Measurements from ENCODE around the gene CMTM4. TPM values are rescaled to one million over a fixed set of nuclear protein-coding genes. Genes with fewer than 3 reads are reported as not detected.

Gene CMTM4
- total and polyA plus RNA-seq, 7 donors = 6.1 to 65.1 (median 12.5) TPM

DNA sequence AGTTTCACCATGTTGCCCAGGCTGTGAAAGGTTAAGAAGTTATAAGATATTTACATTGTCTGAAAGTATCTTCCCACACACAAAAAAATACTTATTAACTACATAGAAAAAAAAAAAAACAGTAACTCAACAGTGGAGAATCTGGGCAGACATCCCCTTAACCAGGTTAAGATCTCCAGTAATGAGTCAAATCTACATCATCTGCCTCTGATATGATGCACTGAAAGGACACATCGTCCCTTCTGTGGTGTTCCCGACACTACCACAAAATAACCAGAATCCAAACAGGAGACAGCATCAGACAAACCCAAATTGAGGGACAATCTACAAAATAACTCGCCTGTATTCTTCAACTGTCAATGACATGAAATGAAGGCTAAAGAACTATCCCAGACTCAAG lies 40.0 kb downstream of the CMTM4 start:
- Histone ChIP-seq H3K4me3 (no peak overlapping the region), H3K9me3 (no peaks in the 10 kb centered on the region), H3K4me1 (peaks cover 0 to 18% (median 11%) of the 10 kb centered on the region in 4 donors), H3K36me3 (no peaks in the 10 kb centered on the region), H3K27me3 (no peaks in the 10 kb centered on the region), H3K27ac (no peak overlapping the region)
- DNase-seq = no peak
- 93 to 96% methylated on average over 3 of the region's 3 CpGs for WGBS, 2 donors
- intact Hi-C loops (cut with DNase I) = no loop called here
- no peak for TF ChIP-seq EP300 (IDR thresholded peaks at IDR 0.05)
- no peak for TF ChIP-seq POLR2AphosphoS5 (IDR thresholded peaks at IDR 0.05)
- TF ChIP-seq, protein P1, sequence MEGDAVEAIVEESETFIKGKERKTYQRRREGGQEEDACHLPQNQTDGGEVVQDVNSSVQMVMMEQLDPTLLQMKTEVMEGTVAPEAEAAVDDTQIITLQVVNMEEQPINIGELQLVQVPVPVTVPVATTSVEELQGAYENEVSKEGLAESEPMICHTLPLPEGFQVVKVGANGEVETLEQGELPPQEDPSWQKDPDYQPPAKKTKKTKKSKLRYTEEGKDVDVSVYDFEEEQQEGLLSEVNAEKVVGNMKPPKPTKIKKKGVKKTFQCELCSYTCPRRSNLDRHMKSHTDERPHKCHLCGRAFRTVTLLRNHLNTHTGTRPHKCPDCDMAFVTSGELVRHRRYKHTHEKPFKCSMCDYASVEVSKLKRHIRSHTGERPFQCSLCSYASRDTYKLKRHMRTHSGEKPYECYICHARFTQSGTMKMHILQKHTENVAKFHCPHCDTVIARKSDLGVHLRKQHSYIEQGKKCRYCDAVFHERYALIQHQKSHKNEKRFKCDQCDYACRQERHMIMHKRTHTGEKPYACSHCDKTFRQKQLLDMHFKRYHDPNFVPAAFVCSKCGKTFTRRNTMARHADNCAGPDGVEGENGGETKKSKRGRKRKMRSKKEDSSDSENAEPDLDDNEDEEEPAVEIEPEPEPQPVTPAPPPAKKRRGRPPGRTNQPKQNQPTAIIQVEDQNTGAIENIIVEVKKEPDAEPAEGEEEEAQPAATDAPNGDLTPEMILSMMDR (IDR thresholded peaks at IDR 0.05) = no peak
- TF ChIP-seq POLR2A (IDR thresholded peaks at IDR 0.05) = no peak

DNA sequence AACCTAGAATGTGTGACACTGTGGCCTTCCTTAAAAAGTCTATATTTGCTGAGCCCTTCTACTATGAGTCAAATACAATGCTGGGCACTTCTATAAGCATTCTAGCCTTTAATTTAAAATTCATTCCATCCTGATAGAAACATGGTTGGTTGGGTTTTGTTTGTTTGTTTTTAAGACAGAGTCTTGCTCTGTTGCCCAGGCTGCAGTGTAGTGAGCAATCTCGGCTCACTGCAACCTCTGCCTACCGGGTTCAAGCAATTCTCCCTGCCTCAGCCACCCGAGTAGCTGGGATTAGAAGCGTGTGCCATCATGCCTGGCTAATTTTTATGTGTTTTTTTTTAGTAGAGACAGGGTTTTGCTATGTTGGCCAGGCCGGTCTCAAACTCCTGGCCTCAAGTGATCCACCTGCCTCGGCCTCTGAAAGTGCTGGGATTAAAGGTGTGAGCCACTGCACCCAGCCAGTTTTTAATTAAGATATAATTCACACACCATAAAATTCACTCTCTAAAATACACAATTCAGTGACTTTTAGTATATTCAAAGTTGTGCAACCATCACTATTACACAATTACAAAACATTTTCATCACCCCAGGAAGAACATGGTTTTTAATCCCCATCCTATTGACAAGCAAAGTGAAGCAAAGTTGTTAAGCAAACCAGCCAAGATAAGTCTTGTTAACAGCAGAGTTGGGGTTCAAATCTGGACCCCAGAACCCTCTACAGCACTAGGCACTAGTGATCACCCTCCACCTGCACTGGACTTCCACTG lies 42.8 kb downstream of the CMTM4 start:
- intact Hi-C loops (cut with DNase I) = no loop called here
- Histone ChIP-seq H3K27ac (no peak overlapping the region), H3K4me3 (no peak overlapping the region), H3K36me3 (no peaks in the 10 kb centered on the region), H3K27me3 (no peaks in the 10 kb centered on the region), H3K9me3 (no peaks in the 10 kb centered on the region), H3K4me1 (peaks cover 0 to 11% (median 7%) of the 10 kb centered on the region in 4 donors)
- peak; percentile 12 for DNase-seq
- no peak for TF ChIP-seq EP300 (IDR thresholded peaks at IDR 0.05)
- no peak for TF ChIP-seq POLR2A (IDR thresholded peaks at IDR 0.05)
- TF ChIP-seq, protein P1 (IDR thresholded peaks at IDR 0.05) = no peak
- no peak for TF ChIP-seq POLR2AphosphoS5 (IDR thresholded peaks at IDR 0.05)
- 94 to 96% methylated on average over 6 of the region's 6 CpGs for WGBS, 2 donors

DNA sequence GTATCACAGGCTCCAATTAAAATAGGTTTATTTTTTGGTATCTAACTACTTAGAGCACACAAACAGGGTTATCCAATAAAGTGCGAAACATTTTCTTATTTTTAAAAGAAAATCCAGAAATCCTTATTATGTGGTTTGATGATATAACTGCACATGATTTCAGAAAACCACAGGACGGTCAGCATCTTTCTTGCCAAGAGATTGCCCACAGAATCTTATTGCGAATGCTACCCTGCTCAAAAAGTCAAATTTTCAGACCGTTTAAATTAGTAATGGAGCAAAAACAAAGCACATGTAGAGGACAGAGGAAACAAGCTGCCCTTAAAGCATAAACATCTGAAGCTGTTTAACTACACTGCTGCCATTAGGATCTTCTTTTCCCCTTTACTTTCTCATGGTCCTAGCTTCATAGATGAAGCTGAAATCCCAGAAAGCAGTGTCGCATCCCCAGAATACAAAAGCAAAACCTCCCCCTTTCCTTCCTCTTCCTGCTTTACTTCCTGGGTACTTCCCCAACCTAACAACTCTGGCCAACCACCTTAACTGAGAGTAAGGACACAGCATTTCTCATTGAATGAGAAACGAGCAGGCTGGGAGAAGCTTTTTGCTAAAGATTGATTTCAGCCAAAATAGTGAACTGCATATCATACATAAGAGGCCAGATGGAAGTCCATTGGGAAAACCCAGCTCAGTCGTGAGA lies 43.7 kb downstream of the CMTM4 start:
- no peak overlapping the region for H3K27ac ChIP-seq
- intact Hi-C loops (cut with DNase I) = no loop called here

DNA sequence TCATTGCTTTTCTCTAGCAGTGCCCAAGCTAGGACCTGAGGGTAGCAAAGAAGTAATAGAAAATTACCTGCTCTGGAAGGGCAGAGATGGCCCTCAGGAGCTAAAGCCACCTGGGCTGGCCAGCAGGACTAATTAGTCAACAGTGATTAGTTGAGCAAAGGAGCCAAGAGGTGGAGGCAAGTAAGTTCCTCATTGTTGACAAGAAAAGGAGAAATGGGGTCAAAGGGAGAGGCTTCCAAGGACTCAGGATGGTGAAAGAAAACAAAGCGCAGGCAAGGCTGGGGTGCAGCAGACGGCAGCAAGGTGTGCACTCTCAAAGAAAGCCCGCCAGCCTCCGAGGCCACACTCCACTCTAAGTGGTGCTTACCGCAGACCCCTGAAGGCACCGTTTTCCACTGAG lies 44.6 kb downstream of the CMTM4 start:
- H3K4me1 ChIP-seq = peaks cover 0 to 11% (median 7%) of the 10 kb centered on the region in 4 donors
- H3K36me3 ChIP-seq = no peaks in the 10 kb centered on the region
- peak; percentile 47 for DNase-seq
- H3K9me3 ChIP-seq = no peaks in the 10 kb centered on the region
- H3K27ac ChIP-seq = no peak overlapping the region
- H3K27me3 ChIP-seq = no peaks in the 10 kb centered on the region
- H3K4me3 ChIP-seq = no peak overlapping the region
- TF ChIP-seq POLR2A (IDR thresholded peaks at IDR 0.05) (no peak), POLR2AphosphoS5 (IDR thresholded peaks at IDR 0.05) (no peak), EP300 (IDR thresholded peaks at IDR 0.05) (no peak)
- TF ChIP-seq, protein P1 (IDR thresholded peaks at IDR 0.05) = no peak
- WGBS, 2 donors = 90 to 94% methylated on average over 6 of the region's 6 CpGs
- intact Hi-C loops (cut with DNase I) = no loop called here

More for the DNA sequence above, 43.7 kb downstream of the CMTM4 start:
- DNase-seq = peak; percentile 10
- peaks cover 0 to 11% (median 7%) of the 10 kb centered on the region in 4 donors for H3K4me1 ChIP-seq
- H3K27me3 ChIP-seq = no peaks in the 10 kb centered on the region
- no peak for TF ChIP-seq POLR2AphosphoS5 (IDR thresholded peaks at IDR 0.05)
- TF ChIP-seq, protein P1 (IDR thresholded peaks at IDR 0.05) = no peak
- no peak for TF ChIP-seq POLR2A (IDR thresholded peaks at IDR 0.05)
- TF ChIP-seq EP300 (IDR thresholded peaks at IDR 0.05) = no peak
- 82 to 83% methylated on average over 7 of the region's 7 CpGs for WGBS, 2 donors
- no peaks in the 10 kb centered on the region for H3K36me3 ChIP-seq
- H3K4me3 ChIP-seq = no peak overlapping the region
- H3K9me3 ChIP-seq = no peaks in the 10 kb centered on the region

Measured in sigmoid colon (tissue), 7 donors.